Lung microvascular endothelial cell (primary cell): Measurements from ENCODE around the gene PSAT1. TPM values are rescaled to one million over a fixed set of nuclear protein-coding genes. Genes with fewer than 3 reads are reported as not detected.

Source experiments
- DNase-seq, 2 donors: peaks; one replicate each; pipeline versions ENCODE4 v3.0.0 to v3.0.0-alpha.2; 2010; ENCODE audit warnings: low read depth in 2 of 2
- total RNA-seq: library from RNA; depleted of rRNA; stranded (reverse); fragments of >200 nt; gene quantifications from 2 replicates; pipeline ENCODE4 v1.2.1, GENCODE V29; 2014

The PSAT1 gene
- total RNA-seq, 1 donor from 2014 or later, result 10.3 TPM

GRCh38 chr9:78316166-78316892 lies 19.4 kb downstream of the PSAT1 start:
- DNase-seq, result no peak

DNA sequence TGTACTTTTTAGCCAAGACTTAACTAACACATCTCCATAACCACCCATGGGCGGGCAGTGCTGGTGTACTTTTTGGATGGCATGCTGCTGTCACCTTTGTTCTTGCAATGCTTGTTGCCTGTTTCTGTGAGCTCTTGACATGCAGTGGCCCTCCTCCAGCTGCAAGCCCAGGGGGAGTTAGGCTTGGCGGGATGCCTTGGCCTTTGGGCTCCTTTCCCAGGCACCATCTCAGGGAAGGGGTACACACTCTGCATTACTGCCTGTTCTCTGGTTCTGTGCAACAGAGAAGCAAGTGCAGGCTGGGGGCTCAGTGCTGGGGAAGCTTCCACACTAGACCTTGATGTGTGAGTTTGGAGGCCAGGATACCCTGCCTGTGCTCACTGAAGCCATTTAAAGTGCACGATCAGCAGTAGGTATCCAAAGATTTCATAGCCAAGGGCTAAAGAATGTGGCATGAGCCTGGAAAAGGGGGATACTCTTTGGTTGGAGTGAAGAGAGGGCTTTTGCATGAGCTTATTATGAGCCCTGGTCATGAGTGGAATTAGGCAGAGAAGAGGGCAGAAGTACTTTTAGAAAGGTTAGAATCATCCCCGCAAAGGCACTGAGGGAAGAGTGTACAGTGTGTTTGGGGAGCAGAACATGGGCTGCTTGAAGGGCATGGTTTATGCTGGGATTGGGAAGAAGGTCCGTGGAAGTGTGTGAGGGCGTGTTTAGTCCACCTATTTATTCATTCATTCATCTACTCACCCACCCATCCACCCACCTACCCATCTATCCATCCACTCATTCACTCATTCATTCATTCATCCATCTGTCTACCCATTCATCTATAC lies 22.5 kb downstream of the PSAT1 start:
- DNase-seq, result no peak

DNA sequence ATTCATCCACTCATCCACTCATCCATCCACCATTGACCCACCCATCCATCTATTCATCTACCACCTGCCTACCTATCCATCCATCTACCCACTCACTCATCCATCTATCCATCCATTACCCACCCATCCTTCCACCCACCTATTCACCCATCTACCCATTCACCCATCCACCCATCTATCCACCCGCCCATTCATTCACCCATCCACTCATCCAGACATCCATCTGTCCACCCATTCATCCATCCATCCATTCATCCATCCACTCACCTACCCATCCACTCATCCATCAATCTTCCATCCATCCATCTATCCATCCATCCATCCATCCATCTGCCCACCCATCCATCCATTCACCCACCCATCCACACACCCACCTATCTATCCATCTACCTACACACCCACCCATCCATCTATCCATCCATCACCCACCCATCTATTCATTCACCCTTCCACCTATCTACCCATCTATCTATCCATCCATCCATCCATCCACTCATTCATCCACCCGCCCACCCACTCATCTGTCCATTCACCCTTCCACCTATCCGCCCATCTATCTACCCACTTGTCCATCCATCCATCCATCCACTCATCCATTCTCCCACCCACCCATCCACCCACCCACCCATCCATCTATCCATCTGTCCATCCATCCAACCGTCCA lies 23.2 kb downstream of the PSAT1 start:
- DNase-seq, result no peak

GRCh38 chr9:78320875-78321496 lies 24.1 kb downstream of the PSAT1 start:
- DNase-seq, result no peak

- no peak for DNase-seq
Measured at GRCh38 chr9:78321505-78321904, 24.6 kb downstream of the PSAT1 start.

- DNase-seq, result no peak
Measured at GRCh38 chr9:78324068-78324650, 27.2 kb downstream of the PSAT1 start.

DNA sequence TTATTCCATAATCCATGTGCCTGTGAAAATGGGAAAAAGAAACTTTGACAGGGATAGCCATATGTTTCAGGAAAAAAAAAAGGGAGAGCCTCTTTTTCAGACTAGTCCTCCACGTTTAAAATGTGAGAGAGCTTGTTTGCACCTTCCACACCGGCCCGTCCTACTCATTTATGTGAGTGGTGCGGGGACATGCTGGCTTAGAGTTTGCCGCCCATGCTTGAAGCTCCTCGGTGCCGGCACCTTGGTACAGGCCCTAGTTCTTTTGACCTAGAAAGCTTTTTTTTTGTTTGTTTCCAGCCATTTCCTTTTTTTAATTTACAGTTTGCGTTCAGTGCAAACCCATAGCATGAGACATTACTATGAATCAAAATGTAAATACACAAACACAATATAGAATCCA lies 27.8 kb downstream of the PSAT1 start:
- no peak for DNase-seq

GRCh38 chr9:78325343-78325742 lies 28.4 kb downstream of the PSAT1 start:
- peak in 1 of 2 donors; percentile 45 for DNase-seq

DNA sequence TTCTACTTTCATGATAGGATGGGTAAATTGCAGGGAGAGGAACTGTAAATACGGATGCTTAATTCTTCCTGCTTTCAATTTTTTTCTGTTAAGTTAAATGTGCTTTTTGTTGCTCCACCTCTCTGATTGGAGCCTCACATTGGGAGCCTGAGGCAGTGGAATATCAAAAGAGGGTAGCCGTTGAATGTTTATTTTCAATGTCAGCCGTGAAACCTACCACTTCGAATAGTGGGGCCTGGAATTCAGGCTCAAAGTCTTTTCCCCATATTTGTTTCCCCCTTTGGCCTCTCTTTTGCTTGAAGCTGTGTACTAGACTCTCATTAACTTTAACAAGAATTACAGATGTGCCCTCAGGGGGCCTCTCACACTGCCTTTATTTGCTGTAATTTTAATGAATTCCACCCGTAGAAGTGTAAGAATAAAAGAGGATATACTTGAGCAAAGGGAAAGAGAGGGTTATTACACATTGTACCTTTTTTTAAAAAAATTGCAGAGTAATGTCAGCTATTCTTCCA lies 29.0 kb downstream of the PSAT1 start:
- no peak for DNase-seq

DNA sequence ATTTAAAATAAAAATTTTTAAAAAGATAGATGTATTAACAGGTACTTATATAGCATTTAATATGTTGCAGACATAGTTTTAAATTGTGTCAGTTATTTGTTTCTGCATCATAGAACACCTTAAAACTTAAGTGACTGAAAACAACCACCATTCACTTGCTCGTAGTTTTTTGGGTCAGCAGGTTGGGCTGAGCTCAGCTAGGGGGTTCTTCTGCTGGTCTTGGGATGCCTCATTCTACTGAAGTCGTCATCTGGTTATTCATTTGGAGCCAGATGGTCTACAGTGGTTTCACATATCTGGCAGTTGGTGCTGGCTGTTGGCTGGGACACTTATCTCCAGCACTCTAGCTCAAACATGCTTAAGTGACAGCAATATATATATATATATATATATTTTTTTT lies 29.6 kb downstream of the PSAT1 start:
- no peak for DNase-seq

- no peak for DNase-seq
Measured at GRCh38 chr9:78332381-78332780, 35.5 kb downstream of the PSAT1 start.

DNA sequence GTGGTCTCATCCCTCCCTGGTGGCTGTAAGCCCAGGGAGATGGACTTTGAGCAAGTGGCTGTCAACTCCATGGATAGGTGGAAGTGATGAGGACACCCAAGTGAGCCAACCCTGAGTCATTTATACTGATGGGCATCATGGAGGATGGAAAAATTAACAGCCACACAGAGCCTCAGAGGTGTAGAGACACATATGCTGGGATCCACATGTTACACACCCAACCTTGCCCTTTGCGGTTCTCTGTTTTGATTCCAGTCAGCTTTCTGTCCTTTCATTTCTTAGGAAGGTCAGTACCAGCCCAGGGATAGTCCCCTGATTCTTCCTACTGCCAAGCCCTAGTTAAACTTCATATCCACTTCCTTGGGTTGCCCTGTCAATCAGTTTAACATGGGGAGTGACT lies 51.9 kb downstream of the PSAT1 start:
- no peak for DNase-seq

DNA sequence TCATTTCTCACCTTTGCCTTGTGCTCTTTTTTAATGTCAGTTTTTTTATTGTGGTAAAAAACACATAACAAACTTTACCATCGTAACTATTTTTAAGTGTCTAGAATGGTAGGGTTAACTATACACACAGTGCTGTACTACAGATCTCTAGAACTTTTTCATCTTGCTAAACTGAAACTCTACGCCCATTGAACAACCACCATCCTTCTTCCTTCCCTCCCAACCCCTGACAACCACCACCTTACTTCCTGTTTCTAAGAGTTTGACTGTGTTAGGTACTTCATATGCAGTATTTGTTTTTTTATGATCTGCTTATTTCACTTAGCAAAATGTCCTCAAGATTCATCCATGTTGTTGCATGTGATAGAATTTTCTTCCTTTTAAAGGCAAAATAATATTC lies 54.9 kb downstream of the PSAT1 start:
- DNase-seq, result no peak

- no peak for DNase-seq
Measured at GRCh38 chr9:78354324-78354973, 57.5 kb downstream of the PSAT1 start.

GRCh38 chr9:78354989-78355388 lies 58.1 kb downstream of the PSAT1 start:
- no peak for DNase-seq

DNA sequence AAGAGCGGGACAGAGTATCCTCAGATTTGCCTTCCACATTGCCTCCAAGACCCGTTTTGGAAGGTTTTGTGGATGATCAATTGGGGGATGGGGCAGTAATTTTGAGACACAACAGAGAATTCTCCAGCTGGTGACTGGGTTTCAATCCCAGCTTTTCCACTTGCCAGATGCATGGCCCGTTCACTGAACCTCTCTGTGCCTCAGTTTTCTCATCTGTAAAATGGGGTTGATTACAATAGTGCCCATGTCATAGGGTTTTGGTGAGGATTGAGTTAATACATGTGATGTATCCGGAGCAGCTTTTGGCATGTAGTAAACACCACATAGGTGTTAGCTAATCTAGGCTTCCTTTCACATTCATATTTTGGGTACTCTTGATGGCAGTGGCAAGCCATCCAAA lies 59.7 kb downstream of the PSAT1 start:
- no peak for DNase-seq

DNA sequence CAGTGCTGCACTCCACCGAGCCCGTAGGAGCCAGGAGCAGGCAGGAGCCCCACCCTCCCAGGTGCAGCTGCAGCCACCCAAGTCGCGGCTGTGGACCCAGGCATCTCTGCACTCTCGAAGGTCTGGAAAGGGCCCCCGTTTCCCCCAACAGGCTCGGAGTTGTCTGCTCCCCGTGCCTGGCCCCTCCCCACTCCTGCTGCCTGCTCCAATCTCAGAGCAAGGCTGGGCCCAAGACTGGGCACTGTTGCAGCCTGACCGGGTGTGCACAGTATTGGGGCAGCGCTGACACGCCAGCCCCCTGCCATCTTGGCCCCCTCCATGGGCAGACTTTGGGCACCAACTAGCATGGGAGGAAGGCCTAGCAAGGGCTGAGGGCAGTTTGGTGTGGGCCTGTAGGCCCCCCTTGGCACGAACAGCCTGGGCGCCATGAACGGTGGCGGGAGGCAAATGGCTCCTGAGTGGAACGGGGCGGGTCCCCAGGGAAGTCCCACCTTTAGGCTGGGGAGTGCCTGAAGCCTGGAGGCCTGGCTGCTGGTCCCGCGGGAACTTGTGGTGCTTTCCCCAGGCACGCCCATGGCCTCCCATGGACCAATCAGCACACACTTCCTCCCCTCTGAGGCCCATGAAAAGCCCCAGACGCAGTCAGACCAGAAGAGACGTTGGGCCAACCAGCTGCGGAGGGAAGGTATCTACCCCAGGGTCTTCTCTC lies 60.4 kb downstream of the PSAT1 start:
- no peak for DNase-seq

- DNase-seq, result no peak
Measured at GRCh38 chr9:78358329-78359051, 61.6 kb downstream of the PSAT1 start.

- no peak for DNase-seq
Measured at GRCh38 chr9:78363221-78363620, 66.3 kb downstream of the PSAT1 start.
